ENCODE results near the gene ILF3. TPM values are rescaled to one million over a fixed set of nuclear protein-coding genes. Genes with fewer than 3 reads are reported as not detected.
A peak's percentile ranks its signal among the peaks of the same experiment; 100 is the strongest.

The ILF3 gene
- total RNA-seq, 4 donors from 2014 or later = 67.3 to 88.2 (median 76.6) TPM

DNA sequence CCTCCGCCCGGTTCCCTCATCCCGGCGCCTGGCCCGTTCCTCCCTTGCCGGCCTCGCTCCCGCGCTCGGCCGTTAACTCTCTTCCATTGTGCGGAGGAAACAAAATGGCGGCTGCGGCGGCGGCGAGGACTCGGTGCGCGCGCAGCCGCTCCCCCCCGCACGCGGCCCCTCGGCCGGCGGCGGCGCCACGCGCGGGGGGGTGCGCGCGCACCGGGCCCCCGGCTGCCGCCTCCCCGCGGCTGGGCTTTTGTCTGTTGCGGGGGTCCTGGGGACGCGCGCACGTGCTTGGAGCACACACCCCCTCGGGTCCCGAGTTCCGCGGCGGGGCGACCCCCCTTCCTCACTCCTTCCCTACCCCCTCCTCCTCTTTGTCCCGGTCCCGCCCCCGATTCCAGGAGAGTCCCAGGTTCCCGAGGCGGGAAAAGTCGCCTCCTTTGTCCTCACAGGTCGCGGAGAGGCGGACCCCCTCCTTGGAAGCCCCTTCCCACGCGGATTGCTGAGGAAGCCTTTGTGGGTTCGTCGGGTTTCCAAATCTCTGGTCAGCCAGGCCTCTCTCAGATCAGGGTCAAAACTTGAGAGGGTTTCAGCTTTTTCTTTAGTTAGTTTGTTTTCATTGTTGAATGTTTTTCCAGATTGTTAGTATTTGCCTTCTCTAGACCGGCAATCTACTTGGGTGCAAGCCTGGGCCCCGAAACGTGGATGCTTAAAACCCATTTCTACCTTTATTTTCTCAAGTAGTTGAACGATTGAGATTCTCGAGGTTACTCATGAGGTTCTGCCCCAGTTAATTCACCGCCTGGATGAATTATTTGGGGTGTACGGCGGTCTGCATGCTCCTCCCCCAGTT lies 687 bp downstream of the ILF3 start:
- no peaks in the 10 kb centered on the region for H3K9me3 ChIP-seq
- in situ Hi-C loops (cut with MboI; ENCODE audit: low sequenced_read_pairs in 4 of 4) = loop anchor here in 1 of 4 donors (5.0 kb wide), 1 partner anchor 47 kb away; the partner anchor contains the start of gene QTRT1
- no peak for TF ChIP-seq CTCF (IDR thresholded peaks at IDR 0.05 in 4 of 5, conservative IDR thresholded peaks at IDR 0.05 in 1 of 5)
- TF ChIP-seq POLR2A (IDR thresholded peaks at IDR 0.05) = no peak
- H3K36me3 ChIP-seq = no peaks in the 10 kb centered on the region
- peak overlapping the region; percentile 85 to 99 (median 97) for H3K4me3 ChIP-seq
- H3K27ac ChIP-seq = peak overlapping the region; percentile 99 to 100 (median 99)
- no peaks in the 10 kb centered on the region for H3K27me3 ChIP-seq
- DNase-seq (peak in 1 of 2 donors; percentile 18), ATAC-seq (peak; percentile 34 to 39)
- peaks cover 31 to 47% of the 10 kb centered on the region in 2 donors for H3K4me1 ChIP-seq
- intact Hi-C loops (cut with DNase I; ENCODE audit: low total_unique reads) = loop anchor here (1.0 to 10.0 kb wide), 4 partner anchors 88 to 305 kb away; partner anchors contain the start of genes CDC37, CDKN2D, KEAP1 and KRI1

GRCh38 chr19:10655457-10656312 lies 1.5 kb downstream of the ILF3 start:
- Histone ChIP-seq H3K36me3 (no peaks in the 10 kb centered on the region), H3K27me3 (no peaks in the 10 kb centered on the region), H3K4me3 (peak overlapping the region; percentile 85 to 99 (median 97)), H3K4me1 (peaks cover 31 to 53% of the 10 kb centered on the region in 2 donors), H3K27ac (peak overlapping the region; percentile 99 to 100 (median 99)), H3K9me3 (no peaks in the 10 kb centered on the region)
- intact Hi-C loops (cut with DNase I; ENCODE audit: low total_unique reads) (loop anchor here (2.0 to 10.0 kb wide), 2 partner anchors 153 to 251 kb away; partner anchors contain the start of genes CDC37 and KEAP1), in situ Hi-C loops (cut with MboI; ENCODE audit: low sequenced_read_pairs in 4 of 4) (loop anchor here in 1 of 4 donors (5.0 kb wide), 1 partner anchor 47 kb away; the partner anchor contains the start of gene QTRT1)
- DNase-seq (no peak), ATAC-seq (no peak)
- TF ChIP-seq POLR2A (IDR thresholded peaks at IDR 0.05) (no peak), CTCF (IDR thresholded peaks at IDR 0.05 in 4 of 5, conservative IDR thresholded peaks at IDR 0.05 in 1 of 5) (no peak)

DNA sequence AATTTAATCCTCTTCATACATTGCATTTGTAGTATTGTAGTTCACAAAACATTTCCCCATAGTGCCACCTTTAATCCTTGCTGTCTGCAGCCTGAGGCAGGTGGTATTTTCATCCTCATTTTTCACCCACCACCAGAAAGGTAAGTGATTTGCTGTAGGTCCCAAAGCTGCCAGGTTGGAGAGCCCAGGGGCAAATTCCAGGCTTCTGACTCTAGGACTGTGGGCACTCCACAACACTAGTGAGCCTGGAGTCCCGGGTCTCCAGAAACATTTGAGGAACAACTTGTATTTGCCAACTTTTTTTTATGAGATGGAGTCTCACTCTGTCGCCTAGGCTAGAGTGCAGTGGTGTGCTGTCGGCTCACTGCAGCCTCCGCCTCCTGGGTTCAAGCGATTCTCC lies 6.2 kb downstream of the ILF3 start:
- Histone ChIP-seq H3K4me3 (no peak overlapping the region), H3K36me3 (no peaks in the 10 kb centered on the region), H3K27ac (no peak overlapping the region), H3K9me3 (no peaks in the 10 kb centered on the region), H3K27me3 (no peaks in the 10 kb centered on the region), H3K4me1 (peaks cover 25 to 48% of the 10 kb centered on the region in 2 donors)
- no peak for TF ChIP-seq POLR2A (IDR thresholded peaks at IDR 0.05)
- no peak for TF ChIP-seq CTCF (IDR thresholded peaks at IDR 0.05 in 4 of 5, conservative IDR thresholded peaks at IDR 0.05 in 1 of 5)
- ATAC-seq (no peak), DNase-seq (no peak)
- in situ Hi-C loops (cut with MboI; ENCODE audit: low sequenced_read_pairs in 4 of 4) = no loop called here
- intact Hi-C loops (cut with DNase I; ENCODE audit: low total_unique reads) = no loop called here

- no peaks in the 10 kb centered on the region for H3K27me3 ChIP-seq
- no peaks in the 10 kb centered on the region for H3K9me3 ChIP-seq
- in situ Hi-C loops (cut with MboI; ENCODE audit: low sequenced_read_pairs in 4 of 4) (no loop called here), intact Hi-C loops (cut with DNase I; ENCODE audit: low total_unique reads) (no loop called here)
- ATAC-seq = no peak
- no peaks in the 10 kb centered on the region for H3K36me3 ChIP-seq
- no peak for TF ChIP-seq CTCF (IDR thresholded peaks at IDR 0.05 in 4 of 5, conservative IDR thresholded peaks at IDR 0.05 in 1 of 5)
- H3K4me1 ChIP-seq = peaks cover 20 to 32% of the 10 kb centered on the region in 2 donors
- no peak overlapping the region for H3K4me3 ChIP-seq
- no peak overlapping the region for H3K27ac ChIP-seq
- DNase-seq = no peak
Observed at GRCh38 chr19:10661946-10662345, 7.8 kb downstream of the ILF3 start.

All from gastrocnemius medialis (tissue), 4 donors.